Left renal cortex interstitium (tissue), 4 donors: ENCODE results near the gene TTC13. TPM values are rescaled to one million over a fixed set of nuclear protein-coding genes. Genes with fewer than 3 reads are reported as not detected.

ENCODE experiments used
- DNase-seq, 4 donors: peaks; one replicate each; pipeline ENCODE4 v3.0.0-alpha.2; 2013; ENCODE audit warnings: low read depth in 4 of 4, low spot score in 2 of 4, missing footprints in 1 of 4
- polyA plus RNA-seq, 4 donors: library from polyadenylated mRNA; unstranded; fragments of 120-200 nt; gene quantifications; one replicate each; pipeline ENCODE4 v1.2.1, GENCODE V29; 2013; ENCODE audit not compliant: insufficient read length in 4 of 4

Gene TTC13
- polyA plus RNA-seq, 4 donors, result 14.6 to 24.9 (median 20.3) TPM

DNA sequence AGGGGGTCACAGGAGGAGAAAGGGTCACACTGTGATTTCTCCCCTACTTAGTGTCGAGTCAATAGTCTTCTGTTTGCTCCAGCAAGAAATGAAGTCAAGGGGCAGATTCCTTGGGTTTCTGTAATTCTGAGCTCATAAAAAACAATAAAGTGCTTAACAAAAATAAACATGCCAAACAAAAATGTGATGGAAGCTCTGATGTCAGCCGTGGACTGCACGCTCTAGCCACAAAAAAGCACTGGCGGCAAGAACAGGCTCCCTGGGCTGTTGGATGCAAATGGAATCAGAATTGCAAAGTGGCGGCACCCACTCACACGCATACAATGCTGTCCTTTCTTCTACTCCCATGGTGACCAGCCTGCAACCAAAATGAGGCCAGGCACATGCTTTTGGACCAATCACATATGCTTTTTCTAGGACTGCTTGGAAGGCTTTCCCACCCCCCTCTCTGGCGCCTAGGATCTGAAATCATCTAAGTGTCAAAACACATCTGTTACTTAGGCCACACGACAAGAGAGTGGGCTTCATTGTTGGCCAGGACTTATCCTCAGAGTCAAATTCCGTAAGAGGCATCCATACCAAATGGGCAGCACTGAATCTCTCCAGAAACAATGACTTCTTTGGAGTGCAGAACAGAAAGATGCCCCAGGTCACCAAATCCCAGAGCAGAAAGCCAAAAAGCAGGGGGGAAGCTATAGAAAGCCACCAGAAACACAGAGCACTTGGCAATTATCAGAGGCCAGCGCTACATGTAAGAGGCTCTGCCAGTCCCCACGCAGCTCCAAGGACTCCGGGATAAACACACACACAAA lies 119.5 kb downstream of the TTC13 start:
- DNase-seq, result peak in 1 of 4 donors; percentile 29

DNA sequence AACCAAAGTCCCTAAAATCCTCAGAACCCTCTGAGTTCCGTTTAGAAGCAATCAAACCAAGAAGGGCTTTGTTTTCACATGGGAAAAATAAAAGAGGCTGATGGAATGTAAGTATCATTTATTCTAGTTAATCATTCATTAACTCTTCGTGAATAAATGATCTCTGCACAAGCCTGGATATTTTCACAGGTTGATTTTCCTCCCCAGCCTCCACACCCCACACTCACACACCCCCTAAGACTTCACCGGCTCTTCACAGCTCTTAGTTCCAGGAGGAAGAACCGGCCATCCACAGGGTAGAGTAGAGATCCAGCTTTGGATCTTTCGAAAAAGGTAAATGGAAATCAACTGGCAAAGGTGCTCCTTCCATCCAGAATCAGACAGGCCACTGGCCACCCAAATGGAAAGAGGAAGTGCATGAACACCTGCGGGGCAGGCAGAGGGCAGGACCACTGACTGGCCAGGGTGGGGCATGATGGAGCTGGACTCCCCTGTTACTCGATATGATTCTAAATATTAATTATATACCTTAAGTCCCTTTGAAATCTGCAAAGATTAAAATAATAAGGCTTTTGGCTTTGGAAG lies 120.3 kb downstream of the TTC13 start:
- no peak for DNase-seq

DNA sequence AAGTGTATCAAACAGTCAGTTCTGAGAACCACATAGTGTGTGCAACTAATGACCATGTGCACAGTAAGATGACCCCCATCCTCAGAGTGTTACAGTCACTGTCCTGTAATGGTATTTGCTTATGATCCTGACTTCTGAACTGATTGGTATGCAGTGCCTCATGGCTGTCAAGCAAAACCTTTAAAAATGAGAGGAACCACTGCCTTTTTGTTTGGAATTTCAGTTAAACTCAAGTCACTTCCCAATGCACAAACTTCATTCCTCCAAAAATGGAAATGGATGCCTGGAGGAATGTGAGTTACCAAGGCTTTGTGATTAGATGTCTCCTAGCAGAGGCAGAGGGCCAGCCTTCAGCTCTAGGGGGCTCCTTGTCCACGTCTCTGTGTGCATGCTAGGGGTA lies 120.8 kb downstream of the TTC13 start:
- DNase-seq, result no peak

DNA sequence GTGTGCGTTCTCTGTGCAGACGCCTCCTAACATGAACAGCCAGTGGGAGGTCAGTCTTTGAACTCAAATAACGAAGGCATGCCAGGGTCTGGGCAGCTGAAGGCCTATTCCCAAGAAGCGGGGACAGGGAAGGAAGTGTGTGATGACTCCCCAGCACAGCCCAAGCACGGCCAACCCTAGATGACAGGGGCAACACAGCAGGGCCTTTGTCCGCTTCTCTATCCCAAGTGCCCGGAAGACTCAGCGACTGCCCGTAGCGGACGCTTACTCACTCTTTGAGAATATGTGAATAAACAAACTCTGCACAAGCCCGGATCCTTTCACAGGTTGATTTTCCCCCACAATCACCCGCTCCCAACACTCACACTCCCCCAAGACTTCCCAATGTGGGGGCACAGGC lies 121.6 kb downstream of the TTC13 start:
- no peak for DNase-seq

Other genes starting within 250 kb of the TTC13 start
- 1 to 10 TPM in 2 of 4 donors, under 1 TPM in 2; 0.32 to 2.6 (median 1.3) TPM for gene CAPN9, start 231.5 kb downstream of the TTC13 start, polyA plus RNA-seq
- 100 to 1,000 TPM in 1 of 4 donors, 10 to 100 TPM in 3; 85.6 to 102 (median 87.2) TPM for gene C1orf198, start 110.3 kb downstream of the TTC13 start, polyA plus RNA-seq
- gene ARV1, start 233 bp upstream of the TTC13 start, polyA plus RNA-seq, result 10 to 100 TPM; 25.5 to 31.2 (median 27.5) TPM
- gene FAM89A, start 61.4 kb upstream of the TTC13 start, polyA plus RNA-seq, result 10 to 100 TPM; 16.8 to 24.5 (median 19.7) TPM
- gene TRIM67, start 183.2 kb upstream of the TTC13 start, polyA plus RNA-seq, result under 1 TPM; 0.09 to 0.17 (median 0.10) TPM